Neuronal stem cell (in vitro differentiated cells): ENCODE data around the gene DCPS.
A peak's percentile ranks its signal among the peaks of the same experiment; 100 is the strongest.
"Not testable (repeated sequence)": the region's sequence is repeated elsewhere in the genome, so short reads cannot be mapped to it uniquely, and the experiment has no call there.

Experiments used
- DNase-seq: peaks from one replicate; pipeline ENCODE4 v3.0.0-alpha.2; 2013; ENCODE audit warnings: low spot score
- H2AFZ ChIP-seq: one replicate; pipeline ENCODE4 v1.6.1; 2013; ENCODE audit warnings: mild to moderate bottlenecking, low read length, inconsistent platforms
- H2AK5ac ChIP-seq: 2 replicates; pipeline ENCODE4 v1.6.1; 2013; ENCODE audit warnings: low read depth, mild to moderate bottlenecking, inconsistent platforms, low read length, moderate library complexity, mixed read lengths
- H2BK120ac ChIP-seq: 2 replicates; pipeline ENCODE4 v1.6.1; 2013; ENCODE audit warnings: low read depth, mild to moderate bottlenecking, inconsistent platforms, low read length, moderate library complexity, mixed read lengths
- H2BK12ac ChIP-seq: one replicate; pipeline ENCODE4 v1.6.1; 2013; ENCODE audit warnings: low read length, inconsistent platforms
- H2BK15ac ChIP-seq: 2 replicates; pipeline ENCODE4 v1.6.1; 2013; ENCODE audit warnings: mild to moderate bottlenecking, low read length, inconsistent platforms, mixed read lengths
- H2BK5ac ChIP-seq: one replicate; pipeline ENCODE4 v1.6.1; 2013; ENCODE audit warnings: inconsistent platforms, mild to moderate bottlenecking, low read length, moderate library complexity
- H3K14ac ChIP-seq: one replicate; pipeline ENCODE4 v1.6.1; 2013; ENCODE audit warnings: low read length, inconsistent platforms
- H3K18ac ChIP-seq: 2 replicates; pipeline ENCODE4 v1.6.1; 2013; ENCODE audit warnings: low read length, inconsistent platforms
- H3K23ac ChIP-seq: 2 replicates; pipeline ENCODE4 v1.6.1; 2013; ENCODE audit warnings: low read depth, mild to moderate bottlenecking, mixed read lengths, low read length, inconsistent platforms; ENCODE audit not compliant: poor library complexity
- H3K27ac ChIP-seq: replicated peaks from 3 replicates; pipeline ENCODE4 v1.5.1; 2013; ENCODE audit warnings: low read length, inconsistent platforms
- H3K27me3 ChIP-seq, 3 experiments: 2 replicates each; pipeline ENCODE4 v1.6.1; 2013; ENCODE audit warnings: low read length in 3 of 3, mild to moderate bottlenecking in 2 of 3, inconsistent platforms in 1 of 3, low read depth in 1 of 3, mixed read lengths in 1 of 3, moderate library complexity in 1 of 3; ENCODE audit not compliant: control insufficient read depth in 3 of 3, insufficient read depth in 3 of 3
- H3K36me3 ChIP-seq, 2 donors: replicated peaks in 1 of 2; 2 replicates each; pipeline ENCODE4 v1.6.1; 2013; ENCODE audit warnings: low read length in 2 of 2; ENCODE audit not compliant: control insufficient read depth in 2 of 2, insufficient read depth in 2 of 2
- H3K4ac ChIP-seq: 2 replicates; pipeline ENCODE4 v1.6.1; 2013; ENCODE audit warnings: inconsistent platforms, mild to moderate bottlenecking, low read length, moderate library complexity
- H3K4me1 ChIP-seq, 2 donors: 1 replicate in 1 of 2; 2 replicates in 1 of 2; pipeline ENCODE4 v1.6.1; 2013; ENCODE audit warnings: low read length in 2 of 2, low read depth in 1 of 2; ENCODE audit not compliant: control insufficient read depth in 2 of 2, insufficient read depth in 1 of 2
- H3K4me2 ChIP-seq: one replicate; pipeline ENCODE4 v1.6.1; 2013; ENCODE audit warnings: mild to moderate bottlenecking, low read length, inconsistent platforms; ENCODE audit not compliant: insufficient read depth, poor library complexity, severe bottlenecking
- H3K4me3 ChIP-seq, 2 donors: 2 replicates each; pipeline ENCODE4 v1.5.1; 2013; ENCODE audit warnings: low read length in 2 of 2, mild to moderate bottlenecking in 2 of 2, inconsistent platforms in 1 of 2, moderate library complexity in 1 of 2
- H3K79me1 ChIP-seq: one replicate; pipeline ENCODE4 v1.6.1; 2013; ENCODE audit warnings: low read depth, mild to moderate bottlenecking, inconsistent platforms, low read length, moderate library complexity
- H3K9ac ChIP-seq: one replicate; pipeline ENCODE4 v1.6.1; 2013; ENCODE audit warnings: mild to moderate bottlenecking, low read depth, low read length, inconsistent platforms; ENCODE audit not compliant: poor library complexity
- H3K9me3 ChIP-seq, 2 donors: replicated peaks in 1 of 2; 2 replicates each; pipeline versions ENCODE3 to v1.6.1; 2013; ENCODE audit warnings: low read length in 2 of 2, mild to moderate bottlenecking in 2 of 2, inconsistent platforms in 1 of 2, low read depth in 1 of 2, mixed read lengths in 1 of 2, moderate library complexity in 1 of 2; ENCODE audit not compliant: control insufficient read depth in 2 of 2, insufficient read depth in 1 of 2
- H4K8ac ChIP-seq: one replicate; pipeline ENCODE4 v1.6.1; 2013; ENCODE audit warnings: low read depth, mild to moderate bottlenecking, inconsistent platforms, low read length, moderate library complexity
- H4K91ac ChIP-seq: one replicate; pipeline ENCODE4 v1.6.1; 2013; ENCODE audit warnings: low read length, low read depth, mild to moderate bottlenecking, inconsistent platforms; ENCODE audit not compliant: poor library complexity
- WGBS, 2 donors: extraction: QIAGEN DNeasy Blood & Tissue Kit; methylation state at CpG; one replicate each; pipeline ENCODE4 v1.1.7; 2013; ENCODE audit warnings: missing lambda C conversion rate in 2 of 2, mixed read lengths in 1 of 2; ENCODE audit not compliant: insufficient read length in 2 of 2, insufficient replicate concordance in 1 of 2; ENCODE audit errors: extremely low coverage in 2 of 2; 5-methylcytosine and 5-hydroxymethylcytosine counted together

DCPS gene

DNA sequence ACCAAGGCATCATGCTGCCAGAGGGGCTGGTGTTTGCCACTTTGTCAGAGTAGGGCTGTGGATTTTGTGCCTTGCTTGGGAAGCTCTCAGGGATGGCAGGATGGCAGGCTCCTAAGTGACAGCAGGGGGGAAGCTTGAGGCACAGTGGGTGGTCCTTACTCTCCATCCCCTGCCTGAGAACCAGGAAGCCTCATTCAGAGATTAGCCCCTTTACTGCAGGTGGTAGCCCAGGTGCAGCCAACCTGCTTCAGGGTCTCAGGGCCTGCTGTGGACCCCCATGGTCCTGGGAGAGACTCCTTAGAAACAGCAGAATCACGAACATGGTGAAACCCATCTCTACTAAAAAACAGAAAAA lies 42.7 kb downstream of the DCPS start:
- no peak overlapping the region for H3K4ac ChIP-seq
- no peaks in the 10 kb centered on the region for H3K27me3 ChIP-seq
- no peaks in the 10 kb centered on the region for H3K79me1 ChIP-seq
- no peak for DNase-seq
- H2BK12ac ChIP-seq, result no peak overlapping the region
- peaks cover 12 to 80% of the 10 kb centered on the region in 2 donors for H3K36me3 ChIP-seq
- H3K9ac ChIP-seq, result peak overlapping the region; percentile 4
- H2BK5ac ChIP-seq, result no peak overlapping the region
- H3K9me3 ChIP-seq, result peaks cover 0 to 2% of the 10 kb centered on the region in 2 donors
- H3K4me3 ChIP-seq, result no peak overlapping the region
- no CpG with 5 or more reads among the region's 1 CpG for WGBS, 2 donors
- H3K4me2 ChIP-seq, result no peak overlapping the region
- H4K91ac ChIP-seq, result no peak overlapping the region
- peak overlapping the region; percentile 48 for H3K23ac ChIP-seq
- no peak overlapping the region for H2AK5ac ChIP-seq
- H4K8ac ChIP-seq, result peak overlapping the region; percentile 20
- H3K14ac ChIP-seq, result no peak overlapping the region
- no peak overlapping the region for H3K27ac ChIP-seq
- no peak overlapping the region for H2BK15ac ChIP-seq
- H2AFZ ChIP-seq, result no peak overlapping the region
- no peak overlapping the region for H3K18ac ChIP-seq
- no peak overlapping the region for H2BK120ac ChIP-seq
- peaks cover 0 to 6% of the 10 kb centered on the region in 2 donors for H3K4me1 ChIP-seq

DNA sequence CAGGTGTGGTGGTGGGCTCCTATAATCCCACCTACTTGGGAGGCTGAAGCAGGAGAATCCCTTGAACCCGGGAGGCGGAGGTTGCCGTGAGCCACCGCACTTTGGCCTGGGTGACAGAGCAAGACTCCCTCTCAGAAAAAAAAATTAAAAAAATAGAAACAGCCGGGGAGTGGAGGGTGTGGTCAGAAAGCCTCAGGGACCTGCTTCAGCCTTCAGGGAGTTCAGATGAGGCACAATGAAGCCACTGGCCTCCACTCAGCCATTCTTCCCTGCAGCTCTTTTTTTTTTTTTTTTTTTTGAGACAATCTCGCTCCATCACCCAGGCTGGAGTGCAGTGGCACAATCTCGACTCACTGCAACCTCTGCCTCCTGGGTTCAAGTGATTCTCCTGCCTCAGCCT lies 43.1 kb downstream of the DCPS start:
- peaks cover 11 to 80% of the 10 kb centered on the region in 2 donors for H3K36me3 ChIP-seq
- not testable (repeated sequence) for H2BK12ac ChIP-seq, H3K27me3 ChIP-seq, H4K8ac ChIP-seq, H3K18ac ChIP-seq, DNase-seq, H3K79me1 ChIP-seq, H3K4ac ChIP-seq, H3K23ac ChIP-seq, H3K14ac ChIP-seq, H4K91ac ChIP-seq, H2BK5ac ChIP-seq, H2BK120ac ChIP-seq, H3K4me3 ChIP-seq, H2AFZ ChIP-seq, H3K9me3 ChIP-seq, H3K4me2 ChIP-seq, H2BK15ac ChIP-seq, H3K4me1 ChIP-seq, H2AK5ac ChIP-seq, H3K27ac ChIP-seq, H3K9ac ChIP-seq
- WGBS, 2 donors, result no CpG with 5 or more reads among the region's 7 CpGs

DNA sequence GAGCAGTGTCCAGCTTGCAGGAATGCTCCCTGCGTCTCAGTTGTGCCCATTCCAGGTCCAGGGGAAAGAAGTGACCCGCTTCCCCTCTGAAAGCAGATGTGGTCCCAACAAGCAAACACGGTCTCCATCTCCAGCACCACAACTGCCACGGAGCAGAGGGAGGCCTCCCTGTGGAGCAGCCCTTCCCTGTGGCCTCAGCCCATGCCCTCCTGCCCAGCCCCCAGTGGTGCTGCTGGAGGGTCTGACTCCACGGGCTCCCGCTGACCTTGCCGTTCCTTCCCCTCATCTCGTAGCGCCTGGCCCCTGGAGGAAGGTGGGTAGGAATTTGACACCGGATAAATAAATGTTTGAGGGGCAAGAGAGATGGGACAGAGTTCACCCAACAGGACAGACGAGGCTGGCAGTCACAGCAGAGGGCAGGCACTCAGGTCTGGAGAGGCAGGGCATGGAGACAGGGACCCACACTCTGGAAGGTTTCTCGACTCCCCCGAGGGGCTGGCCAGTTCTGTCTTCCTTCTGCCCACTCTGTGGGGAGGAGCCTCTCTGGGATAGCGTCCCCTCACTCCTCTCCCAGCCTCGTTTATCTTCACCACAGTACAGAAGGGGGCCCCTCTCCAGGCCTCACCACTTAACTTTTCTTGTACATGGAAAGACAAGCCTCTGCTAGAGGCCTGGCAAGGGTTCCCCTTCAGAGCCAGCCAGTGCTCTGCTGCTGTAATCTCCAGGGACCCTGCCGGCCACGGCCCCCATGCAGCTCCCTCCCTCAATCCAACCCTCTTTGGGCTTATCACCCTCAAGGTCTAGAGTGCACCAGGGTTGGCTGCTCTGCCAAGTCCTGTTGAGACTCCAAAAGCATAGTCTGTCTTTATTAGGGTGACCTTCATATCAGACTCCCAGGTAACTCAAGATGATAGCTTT lies 44.1 kb downstream of the DCPS start:
- peaks cover 0 to 6% of the 10 kb centered on the region in 2 donors for H3K4me1 ChIP-seq
- H3K9ac ChIP-seq, result no peak overlapping the region
- no CpG with 5 or more reads among the region's 17 CpGs for WGBS, 2 donors
- H3K23ac ChIP-seq, result peak overlapping the region; percentile 46
- no peak overlapping the region for H3K18ac ChIP-seq
- H2BK15ac ChIP-seq, result no peak overlapping the region
- H3K4me2 ChIP-seq, result no peak overlapping the region
- H4K91ac ChIP-seq, result no peak overlapping the region
- H3K4ac ChIP-seq, result no peak overlapping the region
- H3K4me3 ChIP-seq, result no peak overlapping the region
- H3K27me3 ChIP-seq, result no peaks in the 10 kb centered on the region
- peaks cover 3% of the 10 kb centered on the region for H3K79me1 ChIP-seq
- peaks cover 11 to 83% of the 10 kb centered on the region in 2 donors for H3K36me3 ChIP-seq
- no peak overlapping the region for H2BK5ac ChIP-seq
- H2BK120ac ChIP-seq, result no peak overlapping the region
- H3K27ac ChIP-seq, result no peak overlapping the region
- peaks cover 0 to 2% of the 10 kb centered on the region in 2 donors for H3K9me3 ChIP-seq
- no peak overlapping the region for H3K14ac ChIP-seq
- no peak for DNase-seq
- H2BK12ac ChIP-seq, result no peak overlapping the region
- no peak overlapping the region for H4K8ac ChIP-seq
- no peak overlapping the region for H2AFZ ChIP-seq
- H2AK5ac ChIP-seq, result no peak overlapping the region

DNA sequence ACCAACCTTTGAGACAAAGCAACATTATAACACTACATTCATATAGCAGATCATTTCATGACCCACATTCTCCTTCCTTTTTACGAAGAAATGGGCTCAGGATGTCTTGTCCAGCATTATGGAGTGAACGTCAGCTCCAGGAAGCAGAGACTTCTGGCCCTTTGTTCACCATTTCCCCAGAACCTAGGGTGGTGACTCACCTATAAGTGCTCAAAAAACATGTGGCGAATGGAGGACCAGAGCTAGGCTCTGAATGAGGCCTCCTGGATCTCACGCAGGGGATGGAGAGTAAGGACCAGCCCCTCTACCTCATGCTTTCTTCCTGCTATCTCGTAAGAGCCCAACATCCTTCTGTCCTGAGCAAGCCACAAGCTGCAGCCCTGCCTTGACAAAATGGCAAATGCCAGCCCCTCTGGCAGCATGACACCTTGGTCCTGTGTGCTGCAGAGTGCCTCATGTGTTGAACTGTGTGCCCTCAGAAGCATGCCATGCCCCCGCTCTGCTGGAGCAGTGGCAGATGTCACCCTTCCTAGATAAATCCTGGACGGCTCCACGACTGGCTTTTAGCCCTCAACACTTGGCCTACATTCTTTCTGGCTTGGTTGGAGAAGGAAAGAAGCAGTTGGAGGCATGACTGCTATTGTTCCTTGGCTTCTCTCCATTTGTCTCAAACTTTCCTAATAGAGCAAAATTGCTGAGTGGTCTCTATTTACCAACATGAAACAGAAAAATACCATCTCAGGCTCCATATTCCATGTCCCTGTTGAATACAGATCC lies 45.1 kb downstream of the DCPS start:
- no peak overlapping the region for H3K4ac ChIP-seq
- H3K4me3 ChIP-seq, result peak overlapping the region in 1 of 2 donors; percentile 58
- no peak overlapping the region for H2BK5ac ChIP-seq
- WGBS, 2 donors, result no CpG with 5 or more reads among the region's 8 CpGs
- H3K36me3 ChIP-seq, result peaks cover 8 to 77% of the 10 kb centered on the region in 2 donors
- H2BK12ac ChIP-seq, result no peak overlapping the region
- H2AFZ ChIP-seq, result no peak overlapping the region
- peaks cover 3% of the 10 kb centered on the region for H3K79me1 ChIP-seq
- H3K4me1 ChIP-seq, result peaks cover 4 to 13% of the 10 kb centered on the region in 2 donors
- no peak overlapping the region for H3K14ac ChIP-seq
- H3K18ac ChIP-seq, result no peak overlapping the region
- H4K8ac ChIP-seq, result no peak overlapping the region
- no peak overlapping the region for H2BK120ac ChIP-seq
- no peak overlapping the region for H3K23ac ChIP-seq
- no peaks in the 10 kb centered on the region for H3K27me3 ChIP-seq
- H2AK5ac ChIP-seq, result no peak overlapping the region
- DNase-seq, result no peak
- H2BK15ac ChIP-seq, result no peak overlapping the region
- H3K9ac ChIP-seq, result no peak overlapping the region
- H3K4me2 ChIP-seq, result no peak overlapping the region
- H4K91ac ChIP-seq, result no peak overlapping the region
- H3K27ac ChIP-seq, result no peak overlapping the region
- H3K9me3 ChIP-seq, result peaks cover 0 to 2% of the 10 kb centered on the region in 2 donors
